ENCODE measurements around the gene TLE3.
"Not testable (repeated sequence)": the region's sequence is repeated elsewhere in the genome, so short reads cannot be mapped to it uniquely, and the experiment has no call there.

TLE3 gene

GRCh38 chr15:70097321-70098152 lies at the start of gene TLE3:
TSS of gene TLE3 (minus strand) at chr15:70097917. CDS start at chr15:70096798, 1,119 bp downstream.
- peak; percentile 99 for DNase-seq

GRCh38 chr15:70147178-70147760 lies 49.6 kb upstream of the TLE3 start:
- no peak for DNase-seq

DNA sequence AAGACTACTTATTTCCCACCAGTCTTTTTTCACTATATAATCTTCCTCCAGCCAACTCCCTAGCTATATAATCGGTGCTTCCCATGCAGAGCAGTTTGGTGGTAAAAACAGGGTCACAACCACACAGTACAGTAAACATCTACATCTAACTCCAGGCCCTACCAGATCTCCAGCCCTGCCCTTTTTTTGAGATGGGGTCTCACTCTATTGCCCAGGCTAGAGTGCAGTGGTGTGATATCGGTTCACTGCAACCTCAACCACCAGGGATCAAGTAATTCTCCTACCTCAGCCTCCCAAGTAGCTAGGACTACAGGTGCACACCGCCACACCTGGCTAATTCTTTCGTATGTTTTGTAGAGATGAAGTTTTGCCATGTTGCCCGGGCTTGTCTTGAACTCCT lies 49.1 kb upstream of the TLE3 start:
- DNase-seq: no peak

DNA sequence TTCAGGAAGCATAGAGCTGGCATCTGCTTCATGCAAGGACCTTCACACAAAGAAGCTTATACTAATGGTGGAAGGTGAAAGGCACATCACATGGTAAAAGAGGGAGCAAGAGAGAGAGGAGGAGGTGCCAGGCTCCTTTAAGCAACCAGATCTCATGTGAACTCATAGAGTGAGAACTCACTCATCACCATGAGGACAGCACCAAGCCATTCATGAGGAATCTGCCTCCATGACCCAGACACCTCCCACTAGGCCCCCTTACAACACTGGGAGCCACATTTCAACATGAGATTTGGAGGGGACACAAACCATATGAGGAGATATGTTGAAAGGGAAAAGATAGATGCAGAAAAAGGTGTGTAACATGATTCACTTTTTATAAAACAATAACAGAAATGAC lies 48.4 kb upstream of the TLE3 start:
- no peak for DNase-seq

- DNase-seq: no peak
Measured at GRCh38 chr15:70145261-70145660, 47.5 kb upstream of the TLE3 start.

DNA sequence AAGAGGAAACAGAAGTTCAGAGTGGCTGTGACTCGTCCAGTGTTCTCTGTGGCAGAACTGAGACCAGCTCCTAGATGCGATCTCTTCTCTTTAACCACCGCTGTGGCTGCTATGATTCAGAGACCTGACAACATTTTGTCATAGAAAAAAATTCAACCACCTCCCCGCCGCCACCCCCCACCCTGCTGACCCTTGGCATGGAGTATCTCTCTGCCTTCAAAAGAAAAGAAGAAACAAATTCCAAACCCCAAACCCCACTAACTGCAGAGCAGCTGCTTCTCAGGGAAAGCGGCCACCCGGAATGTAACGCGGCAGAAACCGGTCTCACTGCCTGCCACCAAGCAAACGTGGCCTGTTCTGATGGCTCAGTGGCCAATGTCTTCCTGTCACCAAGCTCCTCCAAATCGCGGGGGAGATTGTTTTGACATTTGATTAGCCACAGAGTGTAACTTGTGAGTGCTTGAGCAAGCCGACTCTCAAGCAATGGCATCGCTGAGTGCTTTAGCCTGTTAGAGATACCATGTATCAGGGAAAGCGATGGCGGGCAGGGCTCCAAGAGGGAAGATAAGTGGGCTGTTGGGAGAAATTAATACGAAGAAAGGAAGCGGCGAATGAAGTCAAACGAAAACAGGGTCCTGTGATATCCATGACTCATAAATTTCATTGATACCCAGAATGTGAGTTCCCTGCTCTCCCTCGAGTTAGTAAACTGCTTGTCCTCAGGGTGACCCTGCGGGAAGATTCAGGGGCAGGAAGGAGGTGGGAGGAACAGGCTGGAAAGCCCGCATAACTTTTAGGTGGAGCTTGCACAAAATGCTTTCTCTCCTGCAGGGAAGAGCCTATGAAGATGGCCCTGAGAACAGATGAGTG lies 44.8 kb upstream of the TLE3 start:
- peak; percentile 65 for DNase-seq

GRCh38 chr15:70142072-70142321 lies 44.3 kb upstream of the TLE3 start:
- DNase-seq: no peak

GRCh38 chr15:70141376-70142071 lies 43.8 kb upstream of the TLE3 start:
- no peak for DNase-seq

DNA sequence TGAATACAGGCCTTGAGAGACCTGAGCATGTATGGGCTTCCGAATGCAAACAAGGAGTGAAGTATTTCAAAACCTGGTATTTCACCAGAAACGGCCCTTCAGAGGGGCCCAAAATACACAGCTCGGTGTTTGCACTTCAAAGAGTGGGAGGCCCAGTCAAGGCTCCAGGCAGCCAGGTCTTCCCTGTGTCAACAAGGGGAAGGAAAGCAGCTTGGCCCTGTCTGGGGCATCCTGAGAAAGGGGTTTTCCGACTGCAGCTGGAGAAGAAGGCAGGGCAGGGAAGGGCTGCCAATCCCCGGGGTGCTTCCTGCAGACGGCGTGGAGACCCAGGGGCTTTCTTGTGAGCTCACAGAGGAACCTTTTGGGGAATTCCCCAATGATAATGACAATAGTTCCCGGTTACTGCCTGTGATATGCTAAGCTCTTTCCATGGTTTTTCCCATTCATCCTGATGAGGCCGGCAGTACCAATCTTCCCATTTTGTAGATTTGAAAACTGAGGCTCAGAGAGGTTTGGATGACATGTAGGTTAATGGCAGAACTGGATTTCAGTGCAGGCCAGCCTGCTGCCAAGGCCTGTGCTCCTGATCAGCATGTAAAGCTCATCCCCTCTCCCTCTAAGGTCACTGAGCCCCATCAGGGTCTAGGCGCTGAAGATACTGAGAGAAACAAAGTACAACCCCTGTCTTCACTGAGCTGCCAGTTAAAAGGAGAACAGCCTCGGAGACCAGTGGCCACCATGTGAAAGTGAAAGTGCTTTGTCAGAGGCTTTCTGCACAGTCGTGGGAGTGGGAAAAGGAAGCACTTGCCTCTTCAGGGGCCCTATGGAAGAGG lies 43.0 kb upstream of the TLE3 start:
- no peak for DNase-seq

DNA sequence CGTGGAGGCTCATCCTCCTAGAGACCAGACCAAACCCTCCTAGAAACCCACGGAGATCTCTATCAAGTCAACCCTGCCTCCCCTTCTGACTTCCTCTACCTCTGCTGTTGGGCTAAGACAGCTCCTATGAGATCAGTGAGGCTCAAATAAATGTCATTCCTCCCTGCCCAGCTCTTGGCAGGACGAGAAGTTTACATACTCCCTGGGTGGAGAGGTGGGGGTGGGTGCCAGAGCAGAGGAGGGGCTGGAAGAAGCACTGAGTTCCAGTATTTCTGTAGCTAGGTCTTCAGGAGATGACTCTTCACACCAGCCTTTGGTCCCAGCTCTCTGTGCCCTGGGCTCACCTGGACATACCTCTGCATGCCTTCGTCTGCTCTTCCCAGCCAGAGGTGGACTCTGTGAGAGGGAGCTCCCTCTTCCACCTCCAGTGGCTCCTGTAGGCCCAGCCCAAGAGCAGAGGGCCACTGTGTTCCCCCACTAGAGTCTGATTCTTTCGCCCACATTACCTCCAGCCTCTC lies 42.4 kb upstream of the TLE3 start:
- no peak for DNase-seq

GRCh38 chr15:70137967-70138366 lies 40.2 kb upstream of the TLE3 start:
- no peak for DNase-seq

DNA sequence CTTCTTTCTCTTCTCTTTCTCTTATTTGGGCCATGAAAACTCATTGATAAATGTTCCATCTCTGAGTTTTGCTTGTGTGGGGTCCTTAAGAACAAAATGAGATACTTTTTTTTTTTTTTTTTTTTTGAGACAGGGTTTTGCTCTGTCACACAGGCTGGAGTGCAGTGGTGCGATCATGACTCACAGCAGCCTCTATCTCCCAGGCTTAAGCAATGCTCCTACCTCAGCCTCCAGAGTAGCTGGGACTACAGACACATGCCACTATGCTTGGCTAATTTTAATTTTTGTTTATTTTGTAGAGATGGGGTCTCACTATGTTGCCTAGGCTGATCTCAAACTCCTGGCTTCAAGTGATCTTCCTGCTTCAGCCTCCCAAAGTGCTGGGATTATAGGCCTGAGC lies 39.3 kb upstream of the TLE3 start:
- DNase-seq: not testable (repeated sequence)

GRCh38 chr15:70133781-70134421 lies 36.2 kb upstream of the TLE3 start:
- no peak for DNase-seq

- DNase-seq: peak; percentile 74
Measured at GRCh38 chr15:70133296-70133695, 35.6 kb upstream of the TLE3 start.

GRCh38 chr15:70132571-70132970 lies 34.9 kb upstream of the TLE3 start:
- DNase-seq: no peak

- peak; percentile 80 for DNase-seq
Measured at GRCh38 chr15:70132139-70132538, 34.4 kb upstream of the TLE3 start.

GRCh38 chr15:70128414-70129140 lies 30.9 kb upstream of the TLE3 start:
- DNase-seq: no peak

- DNase-seq: no peak
Measured at GRCh38 chr15:70127770-70128413, 30.2 kb upstream of the TLE3 start.

DNA sequence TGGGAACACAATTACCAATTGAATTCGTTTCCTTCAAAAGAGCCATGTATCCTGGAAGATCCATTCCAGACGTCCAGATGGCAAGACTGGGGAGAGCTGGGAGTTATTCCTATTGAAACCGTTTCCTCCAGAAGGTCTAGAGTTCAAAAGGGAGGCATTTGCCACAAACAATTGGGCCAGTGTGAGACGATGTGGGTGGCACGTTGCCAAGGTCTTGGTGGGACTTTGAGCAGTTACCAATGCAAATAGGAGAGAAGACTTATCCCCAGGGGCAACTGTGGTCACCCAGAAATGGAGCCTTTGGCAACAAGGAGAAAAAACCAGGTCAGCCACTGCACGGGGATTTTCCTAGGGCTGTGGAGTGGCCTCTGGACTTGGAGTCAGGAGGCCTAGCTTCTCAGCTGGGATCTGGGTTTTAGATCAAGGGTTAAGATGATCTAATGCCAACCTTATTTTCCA lies 29.6 kb upstream of the TLE3 start:
- no peak for DNase-seq

- no peak for DNase-seq
Measured at GRCh38 chr15:70126362-70126761, 28.6 kb upstream of the TLE3 start.

Data from right hindlimb (tissue), 1 donor.